Gastrocnemius medialis (tissue), 4 donors: Measurements from ENCODE around the gene IFI16. TPM values are rescaled to one million over a fixed set of nuclear protein-coding genes. Genes with fewer than 3 reads are reported as not detected.

Source experiments
- ATAC-seq, 2 donors: fragments of 150-250 bp; one replicate each; pipeline ENCODE4 v1.9.1; 2016
- DNase-seq, 2 donors: peaks; one replicate each; pipeline ENCODE4 v3.0.0-alpha.2; 2019
- H3K27ac ChIP-seq, 4 donors: fragments of 200-600 bp; sonication (generic); 1 replicate in 1 of 4; 2 replicates in 3 of 4; pipeline ENCODE4 v1.5.1; 2016 to 2018; ENCODE audit warnings: mild to moderate bottlenecking in 2 of 4, moderate library complexity in 1 of 4
- H3K27me3 ChIP-seq, 3 donors: fragments of 200-600 bp; sonication (generic) in 2 of 3; 1 replicate in 1 of 3; 2 replicates in 2 of 3; pipeline versions ENCODE4 v1.5.1 to v1.6.0; 2016 to 2019; ENCODE audit warnings: mild to moderate bottlenecking in 1 of 3, moderate library complexity in 1 of 3
- H3K36me3 ChIP-seq, 2 donors: fragments of 200-600 bp; sonication (generic) in 1 of 2; one replicate each; pipeline ENCODE4 v1.5.1; 2017 to 2018
- H3K4me1 ChIP-seq, 2 donors: fragments of 200-600 bp; sonication (generic) in 1 of 2; one replicate each; pipeline ENCODE4 v1.5.1; 2016 to 2017; ENCODE audit warnings: mild to moderate bottlenecking in 2 of 2
- H3K4me3 ChIP-seq, 4 donors: fragments of 200-600 bp; sonication (generic) in 3 of 4; 1 replicate in 1 of 4; 2 replicates in 3 of 4; pipeline ENCODE4 v1.5.1; 2016 to 2019; ENCODE audit warnings: mild to moderate bottlenecking in 2 of 4
- H3K9me3 ChIP-seq, 3 donors: fragments of 200-600 bp; sonication (generic) in 2 of 3; 1 replicate in 1 of 3; 2 replicates in 2 of 3; pipeline ENCODE4 v1.5.1; 2016 to 2019
- CTCF ChIP-seq, 5 experiments: fragments of 450-650 bp in 3 of 5; fragments of 200-600 bp in 2 of 5; sonication (generic) in 2 of 5; IDR thresholded peaks in 4 of 5; conservative IDR thresholded peaks in 1 of 5; 1 replicate in 4 of 5; 2 replicates in 1 of 5; pipeline ENCODE4 v1.5.1; 2016 to 2019; ENCODE audit warnings: antibody characterized with exemption in 5 of 5, mild to moderate bottlenecking in 3 of 5, moderate library complexity in 3 of 5
- POLR2A ChIP-seq, 2 donors: fragments of 450-650 bp; IDR thresholded peaks; one replicate each; pipeline ENCODE4 v1.6.1; 2017; ENCODE audit warnings: antibody characterized with exemption in 2 of 2, mild to moderate bottlenecking in 2 of 2, moderate library complexity in 2 of 2
- in situ Hi-C, 4 donors: fragments of 200-750 bp; cut with MboI; loops; one replicate each; pipeline versions ENCODE4 v1.15.0 to v1.8.0; 2017; ENCODE audit warnings: low sequenced_read_pairs in 4 of 4
- intact Hi-C: fragments of 100-400 bp; cut with DNase I; formaldehyde crosslinking; loops from one replicate; pipeline ENCODE4 v1.15.1; 2023; ENCODE audit warnings: low total_unique reads
- total RNA-seq, 4 donors: library from RNA; depleted of rRNA; stranded (reverse); fragments of >200 nt; gene quantifications; one replicate each; pipeline versions ENCODE4 v1.1.0 to v1.2.3, GENCODE V29; 2016

Gene IFI16
- total RNA-seq, 4 donors from 2014 or later: 13.5 to 18.5 (median 14.2) TPM

GRCh38 chr1:159066108-159066507 is 56.4 kb downstream of the IFI16 start:
- in situ Hi-C loops: loop anchor here in 1 of 4 donors (25.0 kb wide), 1 partner anchor 854 kb away; no protein-coding TSS in a partner anchor
- H3K4me3 ChIP-seq: no peak overlapping the region
- no peaks in the 10 kb centered on the region for H3K27me3 ChIP-seq
- H3K9me3 ChIP-seq: no peaks in the 10 kb centered on the region
- DNase-seq (no peak), ATAC-seq (no peak)
- no peak overlapping the region for H3K27ac ChIP-seq
- no peaks in the 10 kb centered on the region for H3K4me1 ChIP-seq
- TF ChIP-seq CTCF (IDR thresholded peaks at IDR 0.05 in 4 of 5, conservative IDR thresholded peaks at IDR 0.05 in 1 of 5) (no peak), POLR2A (IDR thresholded peaks at IDR 0.05) (no peak)
- H3K36me3 ChIP-seq: no peaks in the 10 kb centered on the region
- intact Hi-C loops: no loop called here

GRCh38 chr1:159067699-159068621 is 58.3 kb downstream of the IFI16 start:
- no peak for TF ChIP-seq CTCF (IDR thresholded peaks at IDR 0.05 in 4 of 5, conservative IDR thresholded peaks at IDR 0.05 in 1 of 5)
- TF ChIP-seq POLR2A (IDR thresholded peaks at IDR 0.05): no peak
- intact Hi-C loops: no loop called here
- DNase-seq: no peak
- H3K4me3 ChIP-seq: no peak overlapping the region
- no peaks in the 10 kb centered on the region for H3K27me3 ChIP-seq
- no peaks in the 10 kb centered on the region for H3K9me3 ChIP-seq
- H3K4me1 ChIP-seq: no peaks in the 10 kb centered on the region
- in situ Hi-C loops: loop anchor here in 1 of 4 donors (25.0 kb wide), 1 partner anchor 856 kb away; no protein-coding TSS in a partner anchor
- H3K36me3 ChIP-seq: no peaks in the 10 kb centered on the region
- ATAC-seq: no peak
- peak overlapping the region in 1 of 4 donors; percentile 44 for H3K27ac ChIP-seq

- H3K36me3 ChIP-seq: no peaks in the 10 kb centered on the region
- no peaks in the 10 kb centered on the region for H3K9me3 ChIP-seq
- DNase-seq (no peak), ATAC-seq (no peak)
- TF ChIP-seq CTCF (IDR thresholded peaks at IDR 0.05 in 4 of 5, conservative IDR thresholded peaks at IDR 0.05 in 1 of 5): no peak
- intact Hi-C loops: no loop called here
- in situ Hi-C loops: loop anchor here in 1 of 4 donors (25.0 kb wide), 1 partner anchor 857 kb away; no protein-coding TSS in a partner anchor
- H3K27me3 ChIP-seq: no peaks in the 10 kb centered on the region
- H3K27ac ChIP-seq: no peak overlapping the region
- no peaks in the 10 kb centered on the region for H3K4me1 ChIP-seq
- no peak overlapping the region for H3K4me3 ChIP-seq
Observed at GRCh38 chr1:159068886-159069285, 59.2 kb downstream of the IFI16 start.

- Histone ChIP-seq H3K4me3 (no peak overlapping the region), H3K36me3 (no peaks in the 10 kb centered on the region), H3K9me3 (no peaks in the 10 kb centered on the region), H3K27ac (no peak overlapping the region), H3K27me3 (no peaks in the 10 kb centered on the region), H3K4me1 (no peaks in the 10 kb centered on the region)
- intact Hi-C loops: loop anchor here (10.0 kb wide), 1 partner anchor 867 kb away; no protein-coding TSS in a partner anchor
- in situ Hi-C loops: loop anchor here in 2 of 4 donors (10.0 to 25.0 kb wide), 2 partner anchors 860 to 867 kb away; no protein-coding TSS in a partner anchor
- TF ChIP-seq CTCF (IDR thresholded peaks at IDR 0.05 in 4 of 5, conservative IDR thresholded peaks at IDR 0.05 in 1 of 5) (peak; percentile 19 to 59 (median 48)), POLR2A (IDR thresholded peaks at IDR 0.05) (no peak)
- peak in 1 of 2 donors; percentile 41 for ATAC-seq
- DNase-seq: no peak
Observed at GRCh38 chr1:159071970-159072582, 62.4 kb downstream of the IFI16 start.
